PFSK-1 (cell line): ENCODE measurements around the gene MBD5.

Source experiments
- FOXP2 ChIP-seq: optimal IDR thresholded peaks from 2 replicates; pipeline ENCODE3; 2011; ENCODE audit warnings: borderline replicate concordance, control low read depth, inconsistent platforms; ENCODE audit not compliant: insufficient read depth; ENCODE audit errors: extremely low read length, extremely low read depth
- POLR2AphosphoS5 ChIP-seq: IDR thresholded peaks from 2 replicates; pipeline ENCODE4 v1.6.1; 2012; ENCODE audit warnings: low read depth, mild to moderate bottlenecking, control low read depth, low read length, moderate library complexity
- SIN3A ChIP-seq: IDR thresholded peaks from 2 replicates; pipeline ENCODE4 v1.6.1; 2012; ENCODE audit warnings: mild to moderate bottlenecking, low read length, moderate library complexity, borderline replicate concordance; ENCODE audit not compliant: insufficient read depth
- TF ChIP-seq, protein P1 (sequence below), 2 experiments: IDR thresholded peaks; 2 replicates each; pipeline versions ENCODE4 v1.6.1 to v1.8.0; 2011 to 2012; ENCODE audit warnings: low read depth in 2 of 2, low read length in 2 of 2, control low read depth in 1 of 2, inconsistent platforms in 1 of 2, mild to moderate bottlenecking in 1 of 2, moderate library complexity in 1 of 2; ENCODE audit not compliant: insufficient read depth in 1 of 2

DNA sequence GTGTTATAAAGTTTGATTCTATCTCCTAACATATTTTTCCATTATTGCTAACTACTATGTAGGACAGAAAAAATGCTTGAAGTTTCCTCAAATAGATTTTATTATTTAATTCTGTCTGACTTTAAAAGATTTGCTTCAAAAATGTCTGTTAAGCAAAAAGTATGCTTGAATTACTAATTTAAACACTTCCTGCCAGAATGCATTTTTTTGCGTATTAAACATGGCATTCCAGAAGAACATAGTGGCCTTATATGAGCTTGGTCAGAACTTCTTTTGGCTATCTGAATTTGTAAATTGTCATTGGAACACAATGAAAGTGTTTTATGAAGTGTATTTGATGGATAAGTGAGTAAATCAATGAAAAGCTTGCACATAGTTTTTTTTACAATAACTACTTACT, 37.8 kb downstream of the MBD5 start:
- no peak for TF ChIP-seq POLR2AphosphoS5
- TF ChIP-seq FOXP2, result no peak
- TF ChIP-seq SIN3A, result no peak
- TF ChIP-seq, protein P1, sequence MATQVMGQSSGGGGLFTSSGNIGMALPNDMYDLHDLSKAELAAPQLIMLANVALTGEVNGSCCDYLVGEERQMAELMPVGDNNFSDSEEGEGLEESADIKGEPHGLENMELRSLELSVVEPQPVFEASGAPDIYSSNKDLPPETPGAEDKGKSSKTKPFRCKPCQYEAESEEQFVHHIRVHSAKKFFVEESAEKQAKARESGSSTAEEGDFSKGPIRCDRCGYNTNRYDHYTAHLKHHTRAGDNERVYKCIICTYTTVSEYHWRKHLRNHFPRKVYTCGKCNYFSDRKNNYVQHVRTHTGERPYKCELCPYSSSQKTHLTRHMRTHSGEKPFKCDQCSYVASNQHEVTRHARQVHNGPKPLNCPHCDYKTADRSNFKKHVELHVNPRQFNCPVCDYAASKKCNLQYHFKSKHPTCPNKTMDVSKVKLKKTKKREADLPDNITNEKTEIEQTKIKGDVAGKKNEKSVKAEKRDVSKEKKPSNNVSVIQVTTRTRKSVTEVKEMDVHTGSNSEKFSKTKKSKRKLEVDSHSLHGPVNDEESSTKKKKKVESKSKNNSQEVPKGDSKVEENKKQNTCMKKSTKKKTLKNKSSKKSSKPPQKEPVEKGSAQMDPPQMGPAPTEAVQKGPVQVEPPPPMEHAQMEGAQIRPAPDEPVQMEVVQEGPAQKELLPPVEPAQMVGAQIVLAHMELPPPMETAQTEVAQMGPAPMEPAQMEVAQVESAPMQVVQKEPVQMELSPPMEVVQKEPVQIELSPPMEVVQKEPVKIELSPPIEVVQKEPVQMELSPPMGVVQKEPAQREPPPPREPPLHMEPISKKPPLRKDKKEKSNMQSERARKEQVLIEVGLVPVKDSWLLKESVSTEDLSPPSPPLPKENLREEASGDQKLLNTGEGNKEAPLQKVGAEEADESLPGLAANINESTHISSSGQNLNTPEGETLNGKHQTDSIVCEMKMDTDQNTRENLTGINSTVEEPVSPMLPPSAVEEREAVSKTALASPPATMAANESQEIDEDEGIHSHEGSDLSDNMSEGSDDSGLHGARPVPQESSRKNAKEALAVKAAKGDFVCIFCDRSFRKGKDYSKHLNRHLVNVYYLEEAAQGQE (IDR thresholded peaks at IDR 0.05; ENCODE audit: insufficient read depth in 1 of 2, low read depth in 2 of 2, low read length in 2 of 2), result no peak
